ENCODE data around the gene SUFU. TPM values are rescaled to one million over a fixed set of nuclear protein-coding genes. Genes with fewer than 3 reads are reported as not detected.

Gene SUFU
- total and polyA plus RNA-seq, 2 of the 8 experiments (the other 6 are each of a cell fraction or from before 2014, with no cell fraction given): 7.0 to 10.8 TPM

DNA sequence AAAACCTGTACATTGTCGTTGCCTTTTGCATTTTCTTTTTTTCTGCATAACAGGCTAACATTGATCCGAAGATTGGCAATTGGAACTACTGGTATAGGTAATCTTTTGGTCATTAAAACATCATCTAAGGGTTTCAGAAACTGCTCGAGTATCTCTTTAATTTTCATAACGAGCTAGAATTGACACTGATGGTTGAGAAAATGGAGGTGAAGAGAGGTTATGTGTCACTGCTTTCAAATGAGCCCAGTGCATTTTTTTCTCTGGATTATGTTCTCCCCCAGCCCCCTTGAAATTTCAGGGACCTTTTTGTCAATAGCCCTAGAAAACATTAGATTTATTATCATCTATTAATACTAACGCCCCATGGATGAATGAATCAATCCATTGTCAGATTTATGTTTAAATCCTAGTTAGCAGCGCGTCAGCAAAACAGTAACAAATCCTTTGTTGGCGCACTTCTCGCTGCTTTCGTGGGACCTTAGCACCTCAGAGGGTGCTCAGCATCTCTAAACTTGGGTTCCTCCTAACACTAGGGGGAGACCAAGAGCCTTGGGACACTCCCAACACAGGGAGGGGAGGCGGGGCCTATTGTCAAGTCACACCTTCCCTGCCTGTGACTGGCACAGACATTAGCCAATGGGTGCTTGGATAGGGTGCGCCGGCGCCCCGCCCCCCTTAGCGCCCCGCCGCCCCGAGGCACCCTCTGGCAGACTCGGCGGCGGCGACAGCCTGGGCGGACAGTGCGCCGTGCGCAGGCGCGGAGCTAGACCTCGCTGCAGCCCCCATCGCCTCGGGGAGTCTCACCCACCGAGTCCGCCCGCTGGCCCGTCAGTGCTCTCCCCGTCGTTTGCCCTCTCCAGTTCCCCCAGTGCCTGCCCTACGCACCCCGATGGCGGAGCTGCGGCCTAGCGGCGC lies at the start of gene SUFU (continued):
- TF ChIP-seq CTCF (IDR thresholded peaks at IDR 0.05; ENCODE audit: control extremely low read depth in 1 of 3, insufficient read depth in 1 of 3, low read depth in 1 of 3, low read length in 3 of 3): peak; percentile 78 to 93 (median 80)
- TF ChIP-seq KDM1A (IDR thresholded peaks at IDR 0.05; ENCODE audit: borderline replicate concordance, low read length): no peak
- no peak for TF ChIP-seq EZH2 (IDR thresholded peaks at IDR 0.05; ENCODE audit: low read depth, low read length, severe bottlenecking)
- TF ChIP-seq RAD21 (IDR thresholded peaks at IDR 0.05 in 1 of 2, conservative IDR thresholded peaks at IDR 0.05 in 1 of 2; ENCODE audit: low read depth in 2 of 2, low read length in 2 of 2): peak; percentile 74 to 80
- TF ChIP-seq SAP30 (IDR thresholded peaks at IDR 0.05; ENCODE audit: insufficient read depth, insufficient replicate concordance, low read length): peak; percentile 37
- TF ChIP-seq SP4 (IDR thresholded peaks at IDR 0.05; ENCODE audit: low read length): peak; percentile 95
- TF ChIP-seq SIN3A (conservative IDR thresholded peaks at IDR 0.05 in 1 of 2, IDR thresholded peaks at IDR 0.05 in 1 of 2; ENCODE audit: low read depth in 1 of 2, low read length in 2 of 2): peak; percentile 33 to 61; a peak in 2 of 4 replicates
- peak; percentile 50 for TF ChIP-seq CREB1 (IDR thresholded peaks at IDR 0.05)
- TF ChIP-seq BRCA1 (IDR thresholded peaks at IDR 0.05; ENCODE audit: low read depth, low read length): no peak
- TF ChIP-seq CHD2 (IDR thresholded peaks at IDR 0.05; ENCODE audit: low read length): peak; percentile 80
- peak; percentile 87 for TF ChIP-seq TAF1 (IDR thresholded peaks at IDR 0.05; ENCODE audit: low read depth, low read length)
- peak; percentile 68 for TF ChIP-seq TBP (IDR thresholded peaks at IDR 0.05; ENCODE audit: low read depth, low read length)
- no peak for TF ChIP-seq TAF7 (optimal IDR thresholded peaks at IDR 0.05; ENCODE audit: borderline replicate concordance, low read depth, low read length)
- no peak for TF ChIP-seq FOSL1 (IDR thresholded peaks at IDR 0.05; ENCODE audit: insufficient read depth, low read depth, low read length)

All from H1 (cell line).